Ovary (tissue), 3 donors: ENCODE results near the gene SLC1A7.

Experiments
- EP300 ChIP-seq: sonication (generic); formaldehyde crosslinking; IDR thresholded peaks from one replicate; pipeline ENCODE4 v1.6.1; 2017; ENCODE audit warnings: antibody characterized with exemption
- POLR2A ChIP-seq: fragments of 450-650 bp; IDR thresholded peaks from one replicate; pipeline ENCODE4 v1.6.1; 2017; ENCODE audit warnings: antibody characterized with exemption, mild to moderate bottlenecking, moderate library complexity
- TF ChIP-seq, protein P1 (sequence below), 3 donors: fragments of 450-650 bp in 2 of 3; fragments of 200-600 bp in 1 of 3; IDR thresholded peaks; one replicate each; pipeline versions ENCODE4 v1.5.1 to v1.8.0; 2016 to 2022; ENCODE audit warnings: antibody characterized with exemption in 3 of 3, mild to moderate bottlenecking in 1 of 3
- donor health status: DM: no; HTN: no; CAD: no.

DNA sequence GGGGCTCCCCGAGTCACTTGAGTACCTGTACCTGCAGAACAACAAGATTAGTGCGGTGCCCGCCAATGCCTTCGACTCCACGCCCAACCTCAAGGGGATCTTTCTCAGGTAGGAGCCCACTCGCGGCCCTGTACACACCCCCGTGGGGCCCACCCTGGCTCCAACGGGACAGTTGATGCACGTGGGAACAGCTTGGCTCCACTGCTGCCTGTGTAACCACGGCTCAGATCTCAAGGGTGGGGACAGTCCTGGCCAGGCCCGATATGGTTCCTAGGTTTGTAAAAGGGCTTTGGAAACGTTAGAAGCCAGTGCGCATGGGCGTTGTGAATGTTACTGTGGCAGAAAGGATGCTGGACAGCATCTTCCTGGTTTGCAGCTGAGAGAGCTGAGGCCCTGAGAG lies 61.7 kb downstream of the SLC1A7 start:
- TF ChIP-seq, protein P1, sequence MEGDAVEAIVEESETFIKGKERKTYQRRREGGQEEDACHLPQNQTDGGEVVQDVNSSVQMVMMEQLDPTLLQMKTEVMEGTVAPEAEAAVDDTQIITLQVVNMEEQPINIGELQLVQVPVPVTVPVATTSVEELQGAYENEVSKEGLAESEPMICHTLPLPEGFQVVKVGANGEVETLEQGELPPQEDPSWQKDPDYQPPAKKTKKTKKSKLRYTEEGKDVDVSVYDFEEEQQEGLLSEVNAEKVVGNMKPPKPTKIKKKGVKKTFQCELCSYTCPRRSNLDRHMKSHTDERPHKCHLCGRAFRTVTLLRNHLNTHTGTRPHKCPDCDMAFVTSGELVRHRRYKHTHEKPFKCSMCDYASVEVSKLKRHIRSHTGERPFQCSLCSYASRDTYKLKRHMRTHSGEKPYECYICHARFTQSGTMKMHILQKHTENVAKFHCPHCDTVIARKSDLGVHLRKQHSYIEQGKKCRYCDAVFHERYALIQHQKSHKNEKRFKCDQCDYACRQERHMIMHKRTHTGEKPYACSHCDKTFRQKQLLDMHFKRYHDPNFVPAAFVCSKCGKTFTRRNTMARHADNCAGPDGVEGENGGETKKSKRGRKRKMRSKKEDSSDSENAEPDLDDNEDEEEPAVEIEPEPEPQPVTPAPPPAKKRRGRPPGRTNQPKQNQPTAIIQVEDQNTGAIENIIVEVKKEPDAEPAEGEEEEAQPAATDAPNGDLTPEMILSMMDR (IDR thresholded peaks at IDR 0.05), result no peak
- TF ChIP-seq POLR2A, result no peak
- no peak for TF ChIP-seq EP300
